ENCODE measurements around the gene CACNA2D3. TPM values are rescaled to one million over a fixed set of nuclear protein-coding genes. Genes with fewer than 3 reads are reported as not detected.

CACNA2D3 gene
- total RNA-seq, 1 donor from 2014 or later: 2.5 TPM

- Mint-ChIP-seq H3K4me1 (ENCODE audit: unreplicated experiment) (peaks cover 20% of the 10 kb centered on the region), H3K36me3 (no peaks in the 10 kb centered on the region), H3K4me3 (peak overlapping the region; percentile 29), H3K27me3 (peaks cover 59% of the 10 kb centered on the region), H3K9me3 (no peaks in the 10 kb centered on the region), H3K27ac (peak overlapping the region; percentile 44)
- TF ChIP-seq CTCF (conservative IDR thresholded peaks at IDR 0.05): peak; percentile 95
- peak; percentile 90 for DNase-seq (ENCODE audit: extremely low spot score, unreplicated experiment)
Observed at GRCh38 chr3:54853573-54854404, 731.4 kb downstream of the CACNA2D3 start.

GRCh38 chr3:54856271-54856670, 733.9 kb downstream of the CACNA2D3 start:
- no peak overlapping the region for H3K4me3 Mint-ChIP-seq
- no peak for DNase-seq (ENCODE audit: extremely low spot score, unreplicated experiment)
- peaks cover 4% of the 10 kb centered on the region for H3K36me3 Mint-ChIP-seq
- H3K27me3 Mint-ChIP-seq: peaks cover 42% of the 10 kb centered on the region
- peaks cover 2% of the 10 kb centered on the region for H3K9me3 Mint-ChIP-seq
- H3K4me1 Mint-ChIP-seq (ENCODE audit: unreplicated experiment): peaks cover 33% of the 10 kb centered on the region
- H3K27ac Mint-ChIP-seq: no peak overlapping the region
- TF ChIP-seq CTCF (conservative IDR thresholded peaks at IDR 0.05): no peak

GRCh38 chr3:54857343-54857742, 735.0 kb downstream of the CACNA2D3 start:
- DNase-seq (ENCODE audit: extremely low spot score, unreplicated experiment): no peak
- Mint-ChIP-seq H3K9me3 (peaks cover 8% of the 10 kb centered on the region), H3K27ac (no peak overlapping the region), H3K27me3 (peaks cover 47% of the 10 kb centered on the region), H3K4me1 (ENCODE audit: unreplicated experiment) (peaks cover 41% of the 10 kb centered on the region), H3K36me3 (peaks cover 4% of the 10 kb centered on the region), H3K4me3 (no peak overlapping the region)
- no peak for TF ChIP-seq CTCF (conservative IDR thresholded peaks at IDR 0.05)

- Mint-ChIP-seq H3K4me3 (peak overlapping the region; percentile 12), H3K4me1 (ENCODE audit: unreplicated experiment) (peaks cover 49% of the 10 kb centered on the region), H3K36me3 (peaks cover 4% of the 10 kb centered on the region), H3K27me3 (peaks cover 42% of the 10 kb centered on the region), H3K9me3 (peaks cover 8% of the 10 kb centered on the region), H3K27ac (no peak overlapping the region)
- no peak for TF ChIP-seq CTCF (conservative IDR thresholded peaks at IDR 0.05)
- no peak for DNase-seq (ENCODE audit: extremely low spot score, unreplicated experiment)
Observed at GRCh38 chr3:54858093-54858785, 735.9 kb downstream of the CACNA2D3 start.

GRCh38 chr3:54859184-54859583, 736.8 kb downstream of the CACNA2D3 start:
- H3K9me3 Mint-ChIP-seq: peaks cover 8% of the 10 kb centered on the region

More at GRCh38 chr3:54859184-54859583, 736.8 kb downstream of the CACNA2D3 start:
- DNase-seq (ENCODE audit: extremely low spot score, unreplicated experiment): no peak
- peaks cover 49% of the 10 kb centered on the region for H3K4me1 Mint-ChIP-seq (ENCODE audit: unreplicated experiment)
- no peak overlapping the region for H3K4me3 Mint-ChIP-seq
- no peak overlapping the region for H3K27ac Mint-ChIP-seq
- peaks cover 4% of the 10 kb centered on the region for H3K36me3 Mint-ChIP-seq
- no peak for TF ChIP-seq CTCF (conservative IDR thresholded peaks at IDR 0.05)
- peaks cover 33% of the 10 kb centered on the region for H3K27me3 Mint-ChIP-seq
